Right atrium auricular region (tissue), 2 donors: ENCODE measurements around the gene DENND10. TPM values are rescaled to one million over a fixed set of nuclear protein-coding genes. Genes with fewer than 3 reads are reported as not detected.
A peak's percentile ranks its signal among the peaks of the same experiment; 100 is the strongest.

Experiments
- DNase-seq: peaks from one replicate; pipeline ENCODE4 v3.0.0-alpha.2; 2019; ENCODE audit warnings: low spot score
- H3K27ac ChIP-seq, 2 donors: fragments of 200-600 bp; sonication (generic); 1 replicate in 1 of 2; 2 replicates in 1 of 2; pipeline ENCODE4 v1.5.1; 2016 to 2019
- H3K27me3 ChIP-seq, 2 donors: fragments of 200-600 bp; sonication (generic); one replicate each; pipeline versions ENCODE4 v1.5.1 to v1.6.0; 2017 to 2019
- H3K36me3 ChIP-seq: fragments of 200-600 bp; sonication (generic); one replicate; pipeline ENCODE4 v1.5.1; 2016
- H3K4me1 ChIP-seq, 2 donors: fragments of 200-600 bp; sonication (generic); one replicate each; pipeline versions ENCODE4 v1.5.1 to v1.6.0; 2017 to 2019
- H3K4me3 ChIP-seq, 2 donors: fragments of 200-600 bp; sonication (generic); 1 replicate in 1 of 2; 2 replicates in 1 of 2; pipeline ENCODE4 v1.5.1; 2017 to 2019; ENCODE audit warnings: mild to moderate bottlenecking in 1 of 2, moderate library complexity in 1 of 2
- H3K9me3 ChIP-seq, 2 donors: fragments of 200-600 bp; sonication (generic); one replicate each; pipeline ENCODE4 v1.5.1; 2019
- CTCF ChIP-seq, 2 donors: fragments of 200-600 bp; sonication (generic); IDR thresholded peaks; one replicate each; pipeline ENCODE4 v1.5.1; 2019; ENCODE audit warnings: antibody characterized with exemption in 2 of 2
- total RNA-seq, 2 donors: library from RNA; depleted of rRNA; stranded (reverse); fragments of >200 nt; gene quantifications; one replicate each; pipeline ENCODE4 v1.1.0, GENCODE V29; 2016

DENND10 gene
- total RNA-seq, 2 donors from 2014 or later: 25.9 to 31.4 TPM

- peak in 1 of 2 donors; percentile 17 for TF ChIP-seq CTCF (IDR thresholded peaks at IDR 0.05)
- Histone ChIP-seq H3K27ac (peak within 1 kb of the TSS; percentile 87 to 92), H3K4me3 (peak within 1 kb of the TSS; percentile 67 to 73), H3K27me3 (no peaks in the 10 kb centered on the region), H3K36me3 (peaks cover 40% of the 10 kb centered on the region), H3K4me1 (peaks cover 0 to 18% of the 10 kb centered on the region in 2 donors), H3K9me3 (no peaks in the 10 kb centered on the region)
- peak; percentile 70 for DNase-seq
These were observed 61.5 kb downstream of the DENND10 start, which contains the start of gene SFXN4 for GRCh38 chr10:119165171-119166117. Gene SFXN4 (minus strand): TSS chr10:119165714. CDS start chr10:119165647, 67 bp downstream.

GRCh38 chr10:119166118-119166500, 62.2 kb downstream of the DENND10 start:
- Histone ChIP-seq H3K9me3 (no peaks in the 10 kb centered on the region), H3K4me3 (peak overlapping the region; percentile 67 to 73), H3K4me1 (peaks cover 0 to 18% of the 10 kb centered on the region in 2 donors), H3K27ac (peak overlapping the region; percentile 87 to 92), H3K36me3 (peaks cover 35% of the 10 kb centered on the region), H3K27me3 (no peaks in the 10 kb centered on the region)
- DNase-seq: no peak
- no peak for TF ChIP-seq CTCF (IDR thresholded peaks at IDR 0.05)

GRCh38 chr10:119166564-119166963, 62.7 kb downstream of the DENND10 start:
- H3K4me3 ChIP-seq: no peak overlapping the region
- TF ChIP-seq CTCF (IDR thresholded peaks at IDR 0.05): no peak
- no peak for DNase-seq
- H3K27me3 ChIP-seq: no peaks in the 10 kb centered on the region
- peaks cover 39% of the 10 kb centered on the region for H3K36me3 ChIP-seq
- H3K27ac ChIP-seq: peak overlapping the region in 1 of 2 donors; percentile 92
- H3K4me1 ChIP-seq: peaks cover 0 to 18% of the 10 kb centered on the region in 2 donors
- H3K9me3 ChIP-seq: no peaks in the 10 kb centered on the region

- no peaks in the 10 kb centered on the region for H3K9me3 ChIP-seq
- no peak for TF ChIP-seq CTCF (IDR thresholded peaks at IDR 0.05)
- H3K27ac ChIP-seq: no peak overlapping the region
- H3K36me3 ChIP-seq: peaks cover 44% of the 10 kb centered on the region
- H3K27me3 ChIP-seq: no peaks in the 10 kb centered on the region
- H3K4me1 ChIP-seq: peaks cover 0 to 18% of the 10 kb centered on the region in 2 donors
- DNase-seq: no peak
- no peak overlapping the region for H3K4me3 ChIP-seq
These were observed 63.1 kb downstream of the DENND10 start for GRCh38 chr10:119167041-119167440.

GRCh38 chr10:119174109-119174508, 70.2 kb downstream of the DENND10 start:
- Histone ChIP-seq H3K27me3 (no peaks in the 10 kb centered on the region), H3K4me3 (no peak overlapping the region), H3K27ac (no peak overlapping the region), H3K4me1 (peaks cover 0 to 20% of the 10 kb centered on the region in 2 donors), H3K9me3 (no peaks in the 10 kb centered on the region), H3K36me3 (peaks cover 62% of the 10 kb centered on the region)
- TF ChIP-seq CTCF (IDR thresholded peaks at IDR 0.05): no peak
- DNase-seq: no peak
